ENCODE measurements around the gene SVOP.
"Not testable (repeated sequence)": the region's sequence is repeated elsewhere in the genome, so short reads cannot be mapped to it uniquely, and the experiment has no call there.

SVOP gene, protein sequence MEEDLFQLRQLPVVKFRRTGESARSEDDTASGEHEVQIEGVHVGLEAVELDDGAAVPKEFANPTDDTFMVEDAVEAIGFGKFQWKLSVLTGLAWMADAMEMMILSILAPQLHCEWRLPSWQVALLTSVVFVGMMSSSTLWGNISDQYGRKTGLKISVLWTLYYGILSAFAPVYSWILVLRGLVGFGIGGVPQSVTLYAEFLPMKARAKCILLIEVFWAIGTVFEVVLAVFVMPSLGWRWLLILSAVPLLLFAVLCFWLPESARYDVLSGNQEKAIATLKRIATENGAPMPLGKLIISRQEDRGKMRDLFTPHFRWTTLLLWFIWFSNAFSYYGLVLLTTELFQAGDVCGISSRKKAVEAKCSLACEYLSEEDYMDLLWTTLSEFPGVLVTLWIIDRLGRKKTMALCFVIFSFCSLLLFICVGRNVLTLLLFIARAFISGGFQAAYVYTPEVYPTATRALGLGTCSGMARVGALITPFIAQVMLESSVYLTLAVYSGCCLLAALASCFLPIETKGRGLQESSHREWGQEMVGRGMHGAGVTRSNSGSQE

DNA sequence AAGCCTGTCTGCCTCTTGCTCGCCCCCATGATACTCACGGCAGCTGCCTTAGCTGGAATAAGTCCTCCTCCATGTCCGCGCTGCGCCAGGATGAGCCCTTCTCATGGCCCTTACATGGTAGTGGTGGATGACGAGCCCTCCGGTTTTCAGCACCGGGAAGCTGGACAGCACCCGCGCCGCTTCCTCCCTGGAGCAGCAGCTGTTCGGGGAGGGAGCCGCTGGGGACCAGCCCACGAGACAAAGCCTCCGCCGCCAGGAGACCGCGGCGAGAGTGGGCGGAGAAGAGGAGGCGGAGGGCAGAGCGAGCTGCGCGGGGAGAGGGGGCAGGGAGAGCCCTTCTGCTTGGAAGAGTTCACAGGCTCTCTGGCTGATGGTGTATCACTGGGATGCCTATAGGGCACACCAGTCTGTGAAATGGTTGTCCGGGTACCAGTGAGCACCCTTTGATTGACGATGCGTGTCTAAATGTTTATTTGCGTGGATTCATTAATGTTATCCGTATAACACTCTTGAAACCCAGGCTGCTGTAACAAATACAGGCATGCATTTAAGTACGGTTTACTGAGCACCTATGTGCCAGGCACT, at the start of gene SVOP:
Gene SVOP (minus strand): TSS at position 273 of the 585 bp plus-strand sequence. CDS start 200 bp downstream, at position 73.
- DNase-seq = no peak

DNA sequence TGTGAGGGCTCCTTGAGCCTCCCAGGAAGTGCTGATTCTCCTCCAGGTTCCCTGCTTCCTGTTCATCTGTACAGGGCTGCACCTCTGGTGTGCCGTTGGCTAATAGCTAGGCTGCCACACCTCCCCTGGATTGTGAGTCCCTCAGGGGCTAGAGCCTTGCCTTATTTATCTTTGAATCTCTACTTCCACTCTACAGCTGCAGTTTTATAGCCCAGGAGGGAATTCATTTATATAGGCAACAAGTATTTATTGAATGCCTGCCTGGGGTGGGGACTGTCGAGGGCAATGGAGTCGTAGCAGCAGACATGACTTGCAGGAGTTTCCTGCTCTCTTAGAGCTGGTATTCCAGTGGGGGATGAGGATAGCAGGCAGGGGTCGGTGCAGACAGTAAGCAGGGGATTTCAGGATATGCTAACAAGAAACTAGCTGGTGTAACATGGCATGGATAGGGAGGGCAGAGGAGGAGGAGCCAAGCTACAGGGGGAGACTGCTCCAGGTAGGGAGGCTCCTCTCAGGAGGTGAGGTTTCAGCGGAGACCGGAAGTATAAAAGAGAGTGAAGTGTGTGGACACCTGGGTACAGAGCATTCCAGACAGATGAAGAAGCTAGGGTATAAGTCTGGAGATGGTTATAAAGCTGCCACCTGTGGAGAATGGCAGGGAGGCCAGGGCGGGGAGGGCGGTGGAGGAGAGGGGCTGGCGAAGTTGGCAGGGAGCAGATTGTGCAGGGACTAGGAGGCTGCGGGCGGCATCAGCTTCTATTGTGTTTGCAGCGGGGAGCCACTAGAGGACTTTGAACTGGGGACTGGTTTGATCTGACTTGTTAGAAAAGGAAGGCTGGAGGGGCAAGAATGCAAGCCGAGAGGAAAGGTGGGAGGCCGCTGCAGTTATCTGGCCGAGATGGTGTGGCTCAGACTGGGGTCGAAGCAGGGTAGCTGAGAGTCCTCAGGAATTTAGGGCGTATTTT, 48.7 kb upstream of the SVOP start:
- no peak for DNase-seq

DNA sequence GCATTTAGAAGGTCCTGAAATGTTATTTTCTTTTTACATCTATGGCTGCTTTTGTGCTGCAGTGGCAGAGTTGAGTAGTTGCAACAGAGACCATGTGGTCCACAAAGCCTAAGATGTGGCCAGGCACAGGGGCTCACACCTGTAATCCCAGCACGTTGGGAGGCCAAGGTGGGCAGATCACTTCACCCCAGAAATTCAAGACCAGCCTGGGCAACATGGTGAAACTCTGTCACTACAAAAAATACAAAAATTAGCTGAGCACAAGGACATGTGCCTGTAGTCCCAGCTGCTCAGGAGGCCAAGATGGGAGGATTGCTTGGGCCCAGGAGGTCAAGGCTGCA, 45.0 kb upstream of the SVOP start:
- no peak for DNase-seq

DNA sequence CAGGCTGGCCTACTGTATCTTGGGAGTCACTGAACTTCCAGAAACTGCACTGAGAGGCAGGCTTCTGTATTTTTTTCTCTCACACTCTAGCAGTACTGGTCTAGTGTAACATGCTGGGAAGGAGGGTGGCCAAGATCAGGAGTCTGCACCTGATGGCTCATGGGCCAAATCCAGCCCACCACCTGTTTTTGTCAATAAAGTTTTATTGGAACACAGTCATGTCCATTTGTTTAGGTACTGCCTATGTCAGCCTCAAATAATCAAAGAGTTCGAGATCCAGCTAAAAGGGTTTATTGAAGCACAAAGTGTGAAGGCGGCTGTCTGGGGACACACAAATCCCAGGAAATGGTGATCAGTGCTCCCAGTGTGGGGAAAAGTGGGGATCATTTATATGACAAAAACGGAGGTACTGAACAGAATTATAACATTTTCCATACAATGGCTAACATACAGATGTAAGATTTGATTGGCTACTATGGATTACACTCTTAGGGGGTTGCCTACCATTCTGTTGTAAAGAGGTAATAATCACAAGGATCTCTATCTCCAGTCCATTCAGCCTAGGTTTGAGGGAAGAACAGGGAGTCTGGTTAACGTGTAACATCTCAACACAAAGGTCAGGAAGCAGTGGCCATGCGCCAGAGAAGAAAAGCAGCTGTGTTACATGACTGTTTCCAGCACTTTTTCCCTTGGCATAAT, 44.4 kb upstream of the SVOP start:
- DNase-seq = no peak

DNA sequence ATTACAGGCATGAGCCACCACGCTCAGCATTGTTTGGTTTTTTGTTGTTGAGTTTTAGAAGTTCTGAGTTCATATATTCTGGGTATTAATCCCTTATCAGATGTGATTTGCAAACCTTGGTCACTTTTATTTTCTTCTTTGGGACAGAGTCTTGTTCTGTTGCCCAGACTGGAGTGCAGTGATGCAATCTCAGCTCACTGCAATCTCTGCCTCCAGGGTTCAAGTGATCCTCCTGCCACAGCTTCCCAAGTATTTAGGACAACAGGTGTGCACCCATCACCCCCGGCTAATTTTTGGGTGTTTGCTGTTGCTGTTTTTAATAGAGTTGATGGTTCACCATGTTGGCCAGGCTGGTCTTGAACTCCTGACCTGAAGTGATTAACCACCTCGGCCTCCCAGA, 43.3 kb upstream of the SVOP start:
- no peak for DNase-seq

DNA sequence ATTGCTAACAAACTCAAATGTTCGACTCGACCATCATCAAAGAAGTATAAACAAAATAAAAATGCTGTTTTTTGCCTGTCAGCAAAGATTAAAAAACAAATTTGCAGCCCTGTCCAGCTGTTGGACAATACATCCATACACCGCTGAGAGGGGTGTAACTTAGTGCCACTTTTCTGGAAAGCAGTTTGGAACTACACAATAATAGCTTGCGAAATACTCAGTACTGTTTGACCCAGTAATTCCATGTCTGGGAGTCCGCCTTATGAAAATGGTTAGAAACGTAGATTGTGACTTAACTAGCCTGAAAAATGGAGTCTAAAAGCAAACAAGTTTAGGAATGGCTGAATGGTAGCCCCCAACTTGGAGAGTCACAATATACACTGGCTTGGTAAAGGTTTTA, 37.9 kb upstream of the SVOP start:
- DNase-seq = no peak

DNA sequence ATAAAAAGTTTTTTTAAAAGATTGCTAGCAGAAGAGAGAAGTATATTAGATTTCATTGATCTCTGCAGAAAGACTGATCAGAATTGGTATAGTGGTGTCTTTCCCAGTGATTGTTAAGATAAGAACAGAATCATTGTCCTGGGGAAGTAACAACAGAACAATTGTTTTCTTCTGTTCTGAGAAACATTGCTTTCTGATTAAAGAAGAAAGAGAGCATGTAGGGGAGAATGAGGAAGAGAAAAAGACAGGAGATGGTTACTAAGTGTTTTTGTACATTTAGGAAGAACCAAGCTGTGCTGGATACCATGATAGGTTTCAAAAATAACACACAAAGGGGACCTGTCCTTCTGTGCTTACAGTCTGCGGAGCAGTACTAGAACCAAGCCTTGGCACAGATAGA, 36.5 kb upstream of the SVOP start:
- no peak for DNase-seq

DNA sequence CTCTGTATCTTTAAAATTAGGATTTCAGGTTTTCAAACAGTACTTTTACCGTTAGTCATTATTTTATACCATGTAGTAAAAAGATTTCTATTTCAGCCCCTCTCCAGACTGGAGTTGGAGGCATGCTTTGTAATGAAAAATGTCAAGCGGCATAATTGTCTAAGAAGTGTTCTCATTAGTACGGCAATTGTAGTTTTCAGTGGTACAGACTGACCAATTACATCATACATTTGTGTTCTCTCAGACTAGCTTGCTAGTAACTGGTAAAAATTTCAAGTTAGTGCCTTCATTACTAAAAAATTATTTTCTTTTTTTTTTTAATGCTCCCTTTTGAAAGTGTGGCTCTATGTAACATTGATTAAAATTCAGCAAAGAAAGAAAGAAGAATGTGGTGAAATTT, 36.0 kb upstream of the SVOP start:
- no peak for DNase-seq

DNA sequence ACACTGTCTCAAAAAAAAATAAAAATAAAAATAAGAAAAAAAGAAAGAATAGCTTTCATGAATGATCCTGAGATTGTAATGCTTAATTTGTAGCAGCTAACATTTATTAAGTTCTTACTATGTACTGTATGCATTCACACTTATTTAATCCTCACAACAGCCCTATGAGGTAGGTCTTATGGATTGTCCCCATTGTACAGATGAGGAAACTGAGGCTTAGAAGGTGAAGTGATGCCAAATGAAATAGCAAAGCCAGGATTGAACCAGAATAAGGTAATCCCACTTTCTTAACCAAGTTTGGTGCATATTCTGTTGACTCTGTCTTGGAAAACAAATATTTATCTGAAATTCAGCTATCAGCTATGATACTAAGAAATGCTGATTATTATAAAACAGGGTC, 33.7 kb upstream of the SVOP start:
- DNase-seq = no peak

DNA sequence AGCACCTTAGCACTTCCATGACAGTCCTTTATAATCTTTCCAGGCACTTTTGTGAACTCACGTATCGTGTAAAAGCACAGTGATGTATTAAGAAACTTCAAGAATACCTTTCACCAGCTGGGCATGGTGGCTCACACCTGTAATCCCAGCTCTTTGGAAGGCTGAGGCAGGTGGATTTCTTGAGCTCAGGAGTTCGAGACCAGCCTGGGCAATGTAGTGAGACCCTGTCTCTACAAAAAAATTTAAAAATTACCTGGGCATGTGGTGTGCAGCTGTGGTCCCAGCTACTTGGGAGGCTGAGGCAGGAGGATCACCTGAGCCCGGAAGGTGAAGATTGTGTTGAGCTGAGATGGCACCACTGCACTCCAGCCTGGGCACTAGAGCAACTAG, 33.3 kb upstream of the SVOP start:
- not testable (repeated sequence) for DNase-seq

DNA sequence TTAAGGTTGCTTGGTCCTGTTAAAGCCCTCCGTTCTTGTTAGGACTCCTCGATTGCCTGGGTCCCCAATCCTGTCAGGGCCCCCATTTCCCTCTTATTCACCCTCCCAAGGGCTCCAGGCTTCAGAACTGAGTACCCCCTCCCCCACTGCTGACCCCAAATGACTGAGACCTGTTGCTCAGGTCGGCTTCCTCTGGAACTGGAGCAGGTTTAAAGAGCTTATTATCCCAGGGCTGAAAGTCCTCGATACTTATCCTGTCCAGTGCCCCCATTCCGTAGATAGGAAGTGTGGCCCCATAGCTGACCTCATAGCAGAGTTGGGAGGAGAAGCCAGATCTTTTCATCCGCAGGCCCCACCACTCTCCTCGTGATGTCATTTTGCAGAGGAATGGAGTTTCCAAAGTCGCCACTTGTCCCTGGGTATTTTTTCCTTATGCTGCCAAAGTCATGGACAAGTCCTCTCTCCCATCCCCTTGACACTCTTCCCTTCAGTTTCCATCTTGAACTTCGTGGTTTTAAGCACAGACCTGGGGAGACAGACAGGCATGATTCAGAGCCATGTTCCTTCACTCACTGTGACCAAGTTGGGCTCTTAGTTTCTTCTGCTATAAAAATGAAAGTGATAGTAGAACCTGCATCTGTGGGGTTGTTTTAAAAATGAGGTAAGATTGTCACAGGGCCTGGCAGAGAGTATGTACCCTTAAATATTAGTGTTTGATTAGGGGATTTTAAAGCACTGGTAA, 32.7 kb upstream of the SVOP start:
- no peak for DNase-seq

DNA sequence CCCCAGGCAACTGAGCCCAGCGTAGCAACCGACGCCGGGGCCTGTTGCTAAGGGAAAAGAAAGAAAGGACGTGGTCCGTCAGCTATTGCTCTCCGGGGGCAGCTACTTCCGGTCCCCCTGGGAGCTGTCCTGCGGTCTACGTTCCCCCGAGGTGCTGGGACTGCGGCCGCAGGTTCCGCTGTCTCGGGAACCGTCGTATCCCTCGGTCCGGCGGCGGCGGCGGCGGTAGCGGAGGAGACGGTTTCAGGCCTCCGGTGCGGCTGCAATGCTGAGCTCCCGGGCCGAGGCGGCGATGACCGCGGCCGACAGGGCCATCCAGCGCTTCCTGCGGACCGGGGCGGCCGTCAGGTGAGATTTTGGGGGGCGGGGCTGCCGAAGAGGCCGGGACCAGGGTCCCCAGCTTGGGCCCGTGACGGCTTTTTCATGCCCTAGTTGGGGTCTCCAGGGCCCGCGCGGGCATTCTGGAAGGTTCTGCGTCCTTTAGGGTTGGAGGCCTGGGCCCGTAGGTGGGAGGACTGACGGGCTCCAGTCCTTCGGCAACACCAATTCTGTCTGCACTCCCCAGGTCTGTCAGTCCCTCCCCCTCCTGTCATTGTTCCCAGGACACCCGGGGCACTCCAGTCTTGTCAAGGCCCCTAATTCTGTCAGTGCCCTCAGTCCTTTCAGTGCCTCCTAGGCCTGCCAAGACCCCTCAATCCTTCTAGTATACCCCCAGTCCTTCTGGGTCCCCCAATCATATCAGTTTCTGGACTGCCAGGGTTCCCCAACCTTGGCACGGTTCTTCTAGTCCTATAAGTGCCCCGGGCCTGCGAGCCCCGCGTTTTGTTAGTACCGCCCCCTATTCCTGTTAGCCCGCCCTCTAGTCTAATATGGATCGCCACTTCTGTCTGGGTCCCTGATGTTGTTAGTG, 31.8 kb upstream of the SVOP start, which contains the start of gene USP30:
Gene USP30 (plus strand): TSS at position 163 of the 910 bp plus-strand sequence. CDS start 103 bp downstream, at position 266.
- peak; percentile 75 for DNase-seq

DNA sequence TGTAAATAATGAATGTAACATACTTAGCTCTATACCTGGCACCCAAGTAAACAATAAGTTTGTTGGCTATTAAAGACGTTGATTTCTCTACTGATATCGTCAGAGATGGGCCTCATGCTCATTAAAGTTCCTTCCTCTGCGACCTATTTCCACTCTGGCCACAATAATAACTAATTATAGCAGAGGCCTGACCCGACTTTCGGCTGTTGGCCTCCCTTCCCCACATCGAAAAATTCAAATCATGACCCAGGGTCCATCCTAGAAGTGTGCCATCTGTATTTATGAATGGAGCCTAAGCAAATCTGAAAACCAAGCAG, 31.2 kb upstream of the SVOP start:
- no peak for DNase-seq

DNA sequence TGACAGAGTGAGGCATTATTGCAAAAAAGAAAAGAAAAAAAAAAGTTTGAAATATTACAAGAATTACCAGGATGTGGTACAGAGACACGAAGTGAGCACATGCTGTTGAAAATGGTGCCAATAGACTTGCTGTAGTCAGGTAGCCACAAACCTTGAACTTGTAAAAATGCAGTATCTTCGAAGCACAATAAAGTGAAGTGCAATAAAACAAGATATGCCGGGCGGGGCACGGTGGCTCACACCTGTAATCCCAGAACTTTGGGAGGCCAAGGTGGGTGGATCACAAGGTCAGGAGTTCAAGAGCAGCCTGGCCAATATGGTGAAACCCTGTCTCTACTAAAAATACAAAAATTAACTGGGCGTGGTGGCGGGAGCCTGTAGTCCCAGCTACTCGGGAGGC, 28.9 kb upstream of the SVOP start:
- DNase-seq = not testable (repeated sequence)

DNA sequence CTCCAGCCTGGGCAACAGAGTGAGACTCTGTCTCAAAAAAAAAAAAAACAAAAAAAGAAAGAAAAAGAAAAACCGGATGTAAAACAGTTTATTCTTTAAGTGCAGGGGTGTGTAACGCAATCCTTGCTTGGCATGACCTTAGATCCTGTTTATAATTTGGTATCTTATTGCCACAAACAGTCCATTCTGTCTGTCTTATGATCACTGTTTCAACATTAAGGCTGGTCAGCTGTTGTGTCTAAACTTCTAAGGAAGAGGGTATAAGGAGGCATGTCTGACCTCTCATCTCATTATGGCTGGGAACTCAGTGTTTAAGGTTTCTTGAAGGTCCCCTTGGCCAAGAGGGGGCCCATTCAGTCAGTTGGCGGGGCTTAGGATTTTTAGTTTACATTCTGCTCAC, 27.8 kb upstream of the SVOP start:
- not testable (repeated sequence) for DNase-seq

DNA sequence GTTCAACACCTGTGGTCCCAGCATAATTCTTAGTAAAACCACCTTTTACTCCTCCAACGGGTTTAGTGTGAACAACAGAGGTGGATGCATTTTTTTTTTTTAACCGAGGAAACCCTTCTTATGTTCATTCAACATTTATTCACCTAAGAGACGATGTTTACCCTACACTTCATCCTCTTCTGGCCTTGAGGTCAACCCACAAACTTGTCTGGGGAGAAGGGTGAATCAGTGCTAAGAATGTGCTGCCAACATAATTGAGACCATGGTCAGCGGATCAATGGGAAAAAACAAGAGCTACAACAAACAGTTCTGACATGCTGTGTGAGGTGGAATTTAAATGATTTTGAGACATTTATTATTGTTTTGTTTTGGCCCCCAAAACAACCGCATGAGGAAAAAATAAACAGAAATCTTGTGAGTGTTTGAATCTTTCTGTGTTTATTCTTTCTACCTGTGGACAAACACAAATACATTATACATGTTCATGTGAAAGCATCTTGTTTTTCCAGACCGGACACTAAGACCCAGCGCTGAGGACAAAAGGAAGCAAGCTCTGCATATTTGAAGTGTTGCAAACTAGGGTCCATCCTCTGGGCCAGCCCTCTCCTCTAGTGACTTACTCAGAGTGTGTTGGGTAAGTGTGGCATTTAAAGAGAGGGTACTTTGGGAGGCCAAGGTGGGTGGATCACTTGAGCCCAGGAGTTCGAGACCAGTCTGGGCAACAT, 26.4 kb upstream of the SVOP start:
- DNase-seq = no peak

DNA sequence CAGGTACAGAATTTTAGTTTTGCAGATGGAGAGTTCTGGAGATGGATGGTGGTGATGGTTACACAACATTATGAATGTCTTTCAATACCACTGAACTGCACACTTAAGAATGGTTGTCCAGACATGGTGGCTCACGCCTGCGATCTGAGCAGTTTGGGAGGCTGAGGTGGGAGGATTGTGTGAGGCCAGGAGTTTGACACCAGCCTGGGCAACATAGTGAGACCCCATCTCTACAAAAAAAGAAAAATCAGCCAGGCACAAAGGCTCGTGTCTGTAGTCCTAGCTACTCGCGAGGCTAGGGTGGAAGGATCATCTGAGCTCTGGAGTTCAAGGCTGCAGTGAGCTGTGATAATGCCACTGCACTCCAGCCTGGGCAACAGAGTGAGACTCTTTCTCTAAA, 23.4 kb upstream of the SVOP start:
- no peak for DNase-seq

DNA sequence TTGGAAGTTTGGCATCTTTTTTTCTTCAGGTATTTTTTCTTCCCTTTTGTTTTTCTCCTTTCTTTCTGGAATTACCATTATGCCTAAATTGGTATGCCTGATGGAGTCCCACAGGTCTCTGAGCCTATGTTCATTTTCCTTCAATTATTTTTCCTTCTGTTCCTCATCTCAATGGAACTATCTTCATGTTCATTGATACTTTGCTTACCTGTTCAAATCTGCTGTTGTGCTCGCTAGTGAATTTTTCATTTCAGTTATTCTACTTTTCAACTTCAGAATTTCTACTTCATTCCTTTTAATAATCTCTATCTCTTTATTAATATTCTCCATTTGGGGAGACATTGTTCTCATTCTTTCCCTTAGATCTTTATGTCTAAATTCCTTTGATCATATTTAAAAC, 16.1 kb upstream of the SVOP start:
- DNase-seq = no peak

DNA sequence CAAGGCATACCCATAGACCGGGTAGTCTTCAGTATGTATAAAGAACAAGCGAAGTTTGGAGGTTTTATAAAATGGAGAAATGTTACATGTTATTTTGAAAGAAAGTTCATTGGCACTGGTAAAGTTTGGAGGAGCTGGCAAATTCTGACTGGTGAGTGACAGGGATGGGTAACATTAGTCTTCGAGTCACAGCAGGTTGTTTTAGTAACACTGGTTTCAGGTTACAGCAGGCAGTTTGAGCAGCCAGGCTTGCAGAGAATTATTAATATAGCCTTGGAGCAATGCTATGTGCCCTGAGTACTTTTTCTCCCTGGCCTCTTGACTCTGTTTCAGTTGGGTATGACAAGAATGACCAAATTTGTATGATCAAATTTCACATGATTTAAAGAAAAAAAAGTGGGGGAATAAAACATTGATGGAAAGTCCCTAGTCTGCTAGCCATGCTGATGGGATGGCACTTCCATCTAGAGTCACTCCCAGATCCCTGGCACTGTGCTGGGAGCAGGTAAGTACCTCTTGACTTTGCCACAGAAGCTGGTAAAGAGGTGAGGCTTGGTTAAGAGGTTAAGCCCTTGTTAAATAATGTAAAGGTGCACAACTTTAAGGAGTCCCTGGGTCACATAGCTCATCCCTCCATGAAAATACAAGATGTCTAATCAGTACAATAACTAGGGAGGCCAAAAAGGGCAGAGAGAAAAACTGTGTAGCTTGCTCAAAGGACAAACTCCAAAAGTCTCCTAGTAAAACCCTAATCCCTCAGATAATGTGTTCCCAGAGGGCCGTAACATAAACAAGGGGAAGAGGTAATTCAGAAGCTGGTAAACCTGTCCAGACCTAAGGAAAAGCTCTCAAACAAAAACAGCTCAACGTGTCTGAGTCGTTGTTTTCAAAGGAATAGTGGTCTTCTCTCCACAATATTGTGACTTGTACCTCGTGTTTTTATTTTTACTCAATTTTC, 12.7 kb upstream of the SVOP start:
- DNase-seq = no peak
